H9 (cell line): Measurements from ENCODE around the gene SLC4A2. TPM values are rescaled to one million over a fixed set of nuclear protein-coding genes. Genes with fewer than 3 reads are reported as not detected.

Source experiments
- DNase-seq: peaks from one replicate; pipeline ENCODE4 v3.0.0-alpha.2; 2017
- H2AFZ ChIP-seq: one replicate; pipeline ENCODE4 v1.6.1; 2013; ENCODE audit warnings: mild to moderate bottlenecking, low read length, control low read depth, moderate library complexity
- H2AK5ac ChIP-seq: 2 replicates; pipeline ENCODE4 v1.6.1; 2013; ENCODE audit warnings: low read length, control low read depth, mixed read lengths; ENCODE audit not compliant: insufficient read length
- H2BK120ac ChIP-seq: one replicate; pipeline ENCODE4 v1.6.1; 2013; ENCODE audit warnings: low read depth, mild to moderate bottlenecking, low read length, control low read depth, inconsistent platforms; ENCODE audit not compliant: poor library complexity, severe bottlenecking
- H2BK12ac ChIP-seq: 2 replicates; pipeline ENCODE4 v1.6.1; 2013; ENCODE audit warnings: low read length, control low read depth, mixed read lengths, low read depth; ENCODE audit not compliant: insufficient read length
- H2BK15ac ChIP-seq: 2 replicates; pipeline ENCODE4 v1.6.1; 2013; ENCODE audit warnings: low read depth, low read length, control low read depth
- H2BK20ac ChIP-seq: one replicate; pipeline ENCODE4 v1.6.1; 2013; ENCODE audit warnings: low read depth, mild to moderate bottlenecking, low read length, control low read depth, inconsistent platforms; ENCODE audit not compliant: poor library complexity, severe bottlenecking
- H2BK5ac ChIP-seq: 2 replicates; pipeline ENCODE4 v1.6.1; 2013; ENCODE audit warnings: low read length, control low read depth, mixed read lengths; ENCODE audit not compliant: insufficient read length
- H3K14ac ChIP-seq: 2 replicates; pipeline ENCODE4 v1.6.1; 2013; ENCODE audit warnings: low read length, control low read depth; ENCODE audit not compliant: insufficient read depth
- H3K18ac ChIP-seq: 2 replicates; pipeline ENCODE4 v1.6.1; 2013; ENCODE audit warnings: low read depth, mild to moderate bottlenecking, mixed read lengths, low read length, control low read depth; ENCODE audit not compliant: insufficient read length
- H3K23ac ChIP-seq: 2 replicates; pipeline ENCODE4 v1.6.1; 2013; ENCODE audit warnings: low read length, control low read depth, mixed read lengths, low read depth; ENCODE audit not compliant: insufficient read length
- H3K23me2 ChIP-seq: 2 replicates; pipeline ENCODE4 v1.6.1; 2013; ENCODE audit warnings: low read depth, mild to moderate bottlenecking, mixed read lengths, low read length, control low read depth; ENCODE audit not compliant: insufficient read length, poor library complexity, severe bottlenecking
- H3K27ac ChIP-seq: 2 replicates; pipeline ENCODE4 v1.5.1; 2013; ENCODE audit warnings: low read length, control low read depth, mixed read lengths, low read depth; ENCODE audit not compliant: insufficient read length
- H3K27me3 ChIP-seq: 2 replicates; pipeline ENCODE4 v1.6.1; 2013; ENCODE audit warnings: low read length, control low read depth, inconsistent platforms; ENCODE audit not compliant: insufficient read depth
- H3K4ac ChIP-seq: 2 replicates; pipeline ENCODE4 v1.6.1; 2013; ENCODE audit warnings: low read depth, mild to moderate bottlenecking, control low read depth, inconsistent platforms, low read length, moderate library complexity
- H3K4me1 ChIP-seq: 2 replicates; pipeline ENCODE4 v1.6.1; 2013; ENCODE audit warnings: low read length, control low read depth, inconsistent platforms; ENCODE audit not compliant: insufficient read depth
- H3K4me2 ChIP-seq: 2 replicates; pipeline ENCODE4 v1.6.1; 2013; ENCODE audit warnings: low read length, control low read depth, mixed read lengths; ENCODE audit not compliant: insufficient read length, insufficient read depth
- H3K56ac ChIP-seq: 2 replicates; pipeline ENCODE4 v1.6.1; 2013; ENCODE audit warnings: low read depth, mild to moderate bottlenecking, mixed read lengths, low read length, control low read depth; ENCODE audit not compliant: insufficient read length
- H3K79me1 ChIP-seq: 2 replicates; pipeline ENCODE4 v1.6.1; 2013; ENCODE audit warnings: low read depth, mild to moderate bottlenecking, moderate library complexity, low read length, control low read depth, inconsistent platforms; ENCODE audit not compliant: insufficient read depth, poor library complexity, severe bottlenecking
- H3K79me2 ChIP-seq: 2 replicates; pipeline ENCODE4 v1.6.1; 2013; ENCODE audit warnings: low read length, control low read depth, inconsistent platforms; ENCODE audit not compliant: insufficient read depth
- H3K9ac ChIP-seq: 2 replicates; pipeline ENCODE4 v1.6.1; 2013; ENCODE audit warnings: low read length, control low read depth, mixed read lengths; ENCODE audit not compliant: insufficient read length; ENCODE audit errors: extremely low read depth
- H3K9me3 ChIP-seq: one replicate; pipeline ENCODE4 v1.6.1; 2013; ENCODE audit warnings: low read depth, low read length, inconsistent platforms; ENCODE audit not compliant: control insufficient read depth
- H3T11ph ChIP-seq: one replicate; pipeline ENCODE4 v1.6.1; 2013; ENCODE audit warnings: mild to moderate bottlenecking, low read length, control low read depth, inconsistent platforms
- H4K20me1 ChIP-seq: one replicate; pipeline ENCODE4 v1.6.1; 2013; ENCODE audit not compliant: control insufficient read depth, insufficient read length, insufficient read depth
- H4K5ac ChIP-seq: 2 replicates; pipeline ENCODE4 v1.6.1; 2013; ENCODE audit warnings: low read depth, mild to moderate bottlenecking, mixed read lengths, low read length, control low read depth; ENCODE audit not compliant: insufficient read length
- H4K8ac ChIP-seq: replicated peaks from 2 replicates; pipeline ENCODE4 v1.6.1; 2013; ENCODE audit warnings: low read length, control low read depth, mixed read lengths, low read depth; ENCODE audit not compliant: insufficient read length
- H4K91ac ChIP-seq: 2 replicates; pipeline ENCODE4 v1.6.1; 2013; ENCODE audit warnings: low read depth, mild to moderate bottlenecking, moderate library complexity, mixed read lengths, low read length, control low read depth; ENCODE audit not compliant: insufficient read length
- H3K27ac Mint-ChIP-seq, 3 experiments: 2 replicates in 2 of 3; 3 replicates in 1 of 3; pipeline ENCODE4 v1.8.0; 2020 to 2021; ENCODE audit warnings: mixed read lengths in 3 of 3, mild to moderate bottlenecking in 1 of 3, moderate library complexity in 1 of 3
- H3K27me3 Mint-ChIP-seq: 2 replicates; pipeline ENCODE4 v1.8.0; 2021; ENCODE audit warnings: low read depth, mild to moderate bottlenecking, moderate library complexity, mixed read lengths
- H3K36me3 Mint-ChIP-seq, 3 experiments: 2 replicates in 2 of 3; 3 replicates in 1 of 3; pipeline ENCODE4 v1.8.0; 2020 to 2021; ENCODE audit warnings: low read depth in 3 of 3, mixed read lengths in 3 of 3; ENCODE audit not compliant: insufficient read depth in 1 of 3
- H3K4me1 Mint-ChIP-seq, 2 experiments: 2 replicates each; pipeline ENCODE4 v1.8.0; 2020; ENCODE audit warnings: mixed read lengths in 2 of 2
- H3K4me3 Mint-ChIP-seq, 2 experiments: 2 replicates in 1 of 2; 3 replicates in 1 of 2; pipeline ENCODE4 v1.8.0; 2020 to 2021; ENCODE audit warnings: mild to moderate bottlenecking in 2 of 2, mixed read lengths in 2 of 2, moderate library complexity in 1 of 2
- H3K9me3 Mint-ChIP-seq, 2 experiments: 2 replicates in 1 of 2; 3 replicates in 1 of 2; pipeline ENCODE4 v1.8.0; 2020; ENCODE audit warnings: mild to moderate bottlenecking in 2 of 2, mixed read lengths in 2 of 2, moderate library complexity in 1 of 2
- WGBS: extraction: QIAGEN DNeasy Blood & Tissue Kit; methylation state at CpG from one replicate; pipeline ENCODE4 v1.1.7; 2013; ENCODE audit warnings: missing lambda C conversion rate, low lambda C conversion rate, mixed read lengths; ENCODE audit not compliant: insufficient read length; ENCODE audit errors: extremely low coverage; 5-methylcytosine and 5-hydroxymethylcytosine counted together
- total RNA-seq: library from RNA; stranded (reverse); gene quantifications from 2 replicates; pipeline ENCODE4 v1.2.1, GENCODE V29; 2021
- TF ChIP-seq, protein P1 (sequence below): fragments of 200-600 bp; sonication (generic); conservative IDR thresholded peaks from 3 replicates; pipeline ENCODE4 v1.8.0; 2021; ENCODE audit warnings: antibody characterized with exemption, mild to moderate bottlenecking

SLC4A2 gene
- total RNA-seq, 1 experiment from 2014 or later: 136 TPM

DNA sequence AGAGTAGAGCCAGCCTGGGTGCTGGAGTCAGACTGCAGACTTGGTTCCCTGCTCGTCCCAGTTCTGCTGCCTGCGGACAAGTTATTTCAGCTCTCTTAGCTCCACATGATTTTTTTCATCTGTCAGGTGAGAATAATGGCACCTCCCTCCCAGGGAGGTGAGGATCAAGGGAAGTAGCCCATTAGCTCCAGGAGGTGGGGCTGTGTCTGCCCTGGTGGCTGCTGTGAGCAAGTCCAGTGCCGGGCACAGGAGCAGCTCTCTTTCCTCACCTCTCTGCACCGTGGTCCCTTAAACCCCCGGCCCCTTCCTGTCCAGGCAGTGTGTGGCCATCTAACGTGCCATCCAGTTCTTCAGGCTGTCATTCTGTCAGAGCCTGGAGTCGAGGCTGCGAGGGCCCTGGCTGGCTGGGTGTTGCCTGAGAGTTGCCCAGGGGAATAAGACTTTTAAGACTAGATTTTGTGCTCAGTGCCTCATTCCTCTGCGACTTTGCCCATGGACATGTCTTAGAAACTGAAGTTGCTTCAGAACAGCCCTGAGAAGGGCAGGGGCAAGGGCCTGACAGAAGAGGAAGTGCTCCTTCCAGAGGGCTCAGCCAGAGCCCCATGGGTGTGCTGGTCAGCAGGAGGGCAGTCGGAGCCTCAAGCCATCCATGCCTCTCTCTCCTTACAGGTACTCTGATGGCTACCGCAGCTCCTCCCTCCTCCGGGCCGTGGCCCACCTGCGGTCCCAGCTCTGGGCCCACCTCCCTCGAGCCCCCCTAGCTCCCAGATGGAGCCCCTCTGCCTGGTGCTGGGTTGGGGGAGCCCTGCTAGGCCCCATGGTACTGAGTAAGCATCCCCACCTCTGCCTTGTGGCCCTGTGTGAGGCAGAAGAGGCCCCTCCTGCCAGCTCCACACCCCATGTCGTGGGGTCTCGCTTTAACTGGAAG, 26.2 kb upstream of the SLC4A2 start:
- H3K23me2 ChIP-seq: peaks cover 4% of the 10 kb centered on the region
- H4K8ac ChIP-seq: no peak overlapping the region
- H2BK120ac ChIP-seq: no peak overlapping the region
- H2AFZ ChIP-seq: no peak overlapping the region
- no peaks in the 10 kb centered on the region for H4K20me1 ChIP-seq
- H3K4me1 ChIP-seq: no peaks in the 10 kb centered on the region
- no CpG with 5 or more reads among the region's 17 CpGs for WGBS
- H3K79me2 ChIP-seq: no peaks in the 10 kb centered on the region
- no peaks in the 10 kb centered on the region for H3K79me1 ChIP-seq
- H3K56ac ChIP-seq: no peak overlapping the region
- H2BK12ac ChIP-seq: no peak overlapping the region
- no peak overlapping the region for H3T11ph ChIP-seq
- H3K27me3 ChIP-seq: no peaks in the 10 kb centered on the region
- H3K4ac ChIP-seq: no peak overlapping the region
- TF ChIP-seq, protein P1, sequence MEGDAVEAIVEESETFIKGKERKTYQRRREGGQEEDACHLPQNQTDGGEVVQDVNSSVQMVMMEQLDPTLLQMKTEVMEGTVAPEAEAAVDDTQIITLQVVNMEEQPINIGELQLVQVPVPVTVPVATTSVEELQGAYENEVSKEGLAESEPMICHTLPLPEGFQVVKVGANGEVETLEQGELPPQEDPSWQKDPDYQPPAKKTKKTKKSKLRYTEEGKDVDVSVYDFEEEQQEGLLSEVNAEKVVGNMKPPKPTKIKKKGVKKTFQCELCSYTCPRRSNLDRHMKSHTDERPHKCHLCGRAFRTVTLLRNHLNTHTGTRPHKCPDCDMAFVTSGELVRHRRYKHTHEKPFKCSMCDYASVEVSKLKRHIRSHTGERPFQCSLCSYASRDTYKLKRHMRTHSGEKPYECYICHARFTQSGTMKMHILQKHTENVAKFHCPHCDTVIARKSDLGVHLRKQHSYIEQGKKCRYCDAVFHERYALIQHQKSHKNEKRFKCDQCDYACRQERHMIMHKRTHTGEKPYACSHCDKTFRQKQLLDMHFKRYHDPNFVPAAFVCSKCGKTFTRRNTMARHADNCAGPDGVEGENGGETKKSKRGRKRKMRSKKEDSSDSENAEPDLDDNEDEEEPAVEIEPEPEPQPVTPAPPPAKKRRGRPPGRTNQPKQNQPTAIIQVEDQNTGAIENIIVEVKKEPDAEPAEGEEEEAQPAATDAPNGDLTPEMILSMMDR: peak; percentile 30; the same call in 2 of the 3 replicates
- H3K4me2 ChIP-seq: no peak overlapping the region
- peaks cover 0 to 8% (median 4%) of the 10 kb centered on the region in 3 experiments; a peak in 4 of 7 replicates for H3K36me3 Mint-ChIP-seq
- H3K9ac ChIP-seq: no peak overlapping the region
- H2BK15ac ChIP-seq: no peak overlapping the region
- DNase-seq: no peak
- H3K9me3 Mint-ChIP-seq: no peaks in the 10 kb centered on the region
- no peak overlapping the region for H3K23ac ChIP-seq
- no peak overlapping the region for H3K18ac ChIP-seq
- H4K91ac ChIP-seq: no peak overlapping the region
- H2AK5ac ChIP-seq: no peak overlapping the region
- H4K5ac ChIP-seq: no peak overlapping the region
- H2BK20ac ChIP-seq: no peak overlapping the region
- H2BK5ac ChIP-seq: no peak overlapping the region
- H3K4me1 Mint-ChIP-seq: peaks cover 4 to 7% of the 10 kb centered on the region in 2 experiments
- H3K27me3 Mint-ChIP-seq: no peaks in the 10 kb centered on the region
- H3K14ac ChIP-seq: no peak overlapping the region
- H3K27ac Mint-ChIP-seq: no peak overlapping the region
- H3K4me3 Mint-ChIP-seq: no peak overlapping the region
- no peak overlapping the region for H3K27ac ChIP-seq
- no peaks in the 10 kb centered on the region for H3K9me3 ChIP-seq
